22Rv1 (cell line): Measurements from ENCODE around the gene KCNH8.

Experiments
- H3K27ac ChIP-seq: fragments of 450-650 bp; 2 replicates; pipeline ENCODE4 v1.5.1; 2017
- ZFX ChIP-seq: fragments of 450-650 bp; IDR thresholded peaks from 2 replicates; pipeline ENCODE4 v1.6.1; 2017; ENCODE audit warnings: antibody characterized with exemption, borderline replicate concordance
- TF ChIP-seq, protein P1 (sequence below): fragments of 450-650 bp; IDR thresholded peaks from 2 replicates; pipeline ENCODE4 v1.5.1; 2017; ENCODE audit warnings: mild to moderate bottlenecking

The KCNH8 gene

DNA sequence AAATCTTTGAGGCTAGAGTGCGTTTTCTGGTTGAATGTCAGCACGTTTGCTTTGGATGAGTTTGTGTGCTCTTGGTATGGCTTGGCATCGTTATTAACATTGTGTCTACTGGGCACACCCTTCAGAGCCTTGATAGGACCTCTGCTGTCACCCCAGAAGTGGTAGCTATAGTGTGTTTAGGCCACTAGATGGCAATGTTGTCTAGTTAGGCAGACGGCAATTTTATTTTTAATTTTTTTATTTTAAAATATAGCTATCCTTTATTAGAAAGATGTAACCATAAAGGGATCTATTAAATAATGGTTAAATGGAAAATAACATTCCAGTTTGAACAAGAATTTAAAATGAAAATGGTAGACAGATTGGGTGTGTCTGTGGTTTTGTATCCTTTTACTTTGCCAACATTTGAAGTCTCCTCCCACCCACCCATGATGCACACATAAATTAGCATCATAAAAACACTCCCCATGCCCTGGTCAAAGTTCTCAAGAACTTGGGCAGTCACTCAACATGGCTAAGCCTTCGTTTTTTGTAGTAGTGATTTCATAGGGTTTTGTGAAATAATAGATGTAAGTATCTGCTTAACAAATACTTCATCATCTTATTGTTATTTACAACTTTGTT is 200.7 kb downstream of the KCNH8 start:
- TF ChIP-seq, protein P1, sequence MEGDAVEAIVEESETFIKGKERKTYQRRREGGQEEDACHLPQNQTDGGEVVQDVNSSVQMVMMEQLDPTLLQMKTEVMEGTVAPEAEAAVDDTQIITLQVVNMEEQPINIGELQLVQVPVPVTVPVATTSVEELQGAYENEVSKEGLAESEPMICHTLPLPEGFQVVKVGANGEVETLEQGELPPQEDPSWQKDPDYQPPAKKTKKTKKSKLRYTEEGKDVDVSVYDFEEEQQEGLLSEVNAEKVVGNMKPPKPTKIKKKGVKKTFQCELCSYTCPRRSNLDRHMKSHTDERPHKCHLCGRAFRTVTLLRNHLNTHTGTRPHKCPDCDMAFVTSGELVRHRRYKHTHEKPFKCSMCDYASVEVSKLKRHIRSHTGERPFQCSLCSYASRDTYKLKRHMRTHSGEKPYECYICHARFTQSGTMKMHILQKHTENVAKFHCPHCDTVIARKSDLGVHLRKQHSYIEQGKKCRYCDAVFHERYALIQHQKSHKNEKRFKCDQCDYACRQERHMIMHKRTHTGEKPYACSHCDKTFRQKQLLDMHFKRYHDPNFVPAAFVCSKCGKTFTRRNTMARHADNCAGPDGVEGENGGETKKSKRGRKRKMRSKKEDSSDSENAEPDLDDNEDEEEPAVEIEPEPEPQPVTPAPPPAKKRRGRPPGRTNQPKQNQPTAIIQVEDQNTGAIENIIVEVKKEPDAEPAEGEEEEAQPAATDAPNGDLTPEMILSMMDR: peak; percentile 85
- no peak for TF ChIP-seq ZFX
- no peak overlapping the region for H3K27ac ChIP-seq

DNA sequence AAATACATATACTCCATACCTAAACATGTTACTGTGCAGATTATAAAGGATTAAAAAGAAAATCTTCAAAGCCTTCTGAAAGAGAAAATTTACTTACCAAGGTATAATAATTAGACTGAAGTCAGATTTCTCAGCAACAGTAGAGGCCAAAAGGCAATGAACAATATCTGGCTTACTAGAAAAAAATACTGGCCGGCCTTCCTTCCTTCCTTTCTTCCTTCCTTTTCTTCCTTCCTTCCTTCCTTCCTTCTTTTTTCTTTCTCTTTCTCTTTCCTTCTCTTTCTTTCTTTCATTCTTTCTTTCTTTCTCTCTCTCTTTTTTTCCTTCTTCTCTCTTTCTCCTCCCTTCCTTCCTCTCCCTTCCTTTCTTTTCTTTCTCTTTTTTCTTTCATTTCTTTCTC is 209.6 kb downstream of the KCNH8 start:
- TF ChIP-seq ZFX: no peak
- TF ChIP-seq, protein P1: no peak
- H3K27ac ChIP-seq: no peak overlapping the region

DNA sequence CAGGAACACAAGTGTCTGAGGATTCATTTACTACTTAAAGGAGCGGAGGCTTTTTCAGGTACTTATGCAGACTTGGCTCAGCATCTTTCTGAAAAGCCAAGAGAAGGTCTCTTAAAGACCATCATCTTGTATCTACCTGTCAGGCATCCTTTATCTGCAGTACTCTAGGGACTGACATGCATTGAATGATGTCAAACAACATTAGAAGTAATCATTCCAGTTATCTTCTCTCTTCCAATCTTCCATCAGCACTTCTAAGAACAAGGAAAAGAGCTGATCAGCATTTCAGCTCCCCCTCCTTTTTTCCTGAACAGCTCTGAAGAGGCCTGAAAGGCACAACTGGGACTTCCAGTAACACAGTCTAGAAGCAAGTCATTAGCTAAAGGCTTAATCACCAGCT is 214.8 kb downstream of the KCNH8 start:
- TF ChIP-seq ZFX: no peak
- TF ChIP-seq, protein P1: no peak
- H3K27ac ChIP-seq: no peak overlapping the region

DNA sequence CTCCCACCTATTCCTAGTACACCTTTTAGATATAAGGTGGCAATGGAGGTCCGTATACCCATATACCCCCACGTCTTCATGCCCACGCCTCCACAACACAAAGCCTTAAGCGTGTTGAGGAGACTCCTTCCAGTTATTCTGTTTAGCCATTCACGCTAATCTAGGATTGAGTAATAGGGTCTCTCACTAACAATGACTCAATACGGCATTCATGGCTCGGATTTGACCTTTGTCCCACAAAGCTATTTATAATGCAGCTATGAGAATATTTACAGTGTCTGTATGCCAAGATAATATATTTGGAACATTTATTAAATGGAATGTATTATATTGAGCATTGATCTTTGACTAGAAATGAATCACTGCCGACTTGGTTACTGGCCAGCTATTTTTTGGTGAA is 215.8 kb downstream of the KCNH8 start:
- TF ChIP-seq, protein P1: no peak
- no peak for TF ChIP-seq ZFX
- no peak overlapping the region for H3K27ac ChIP-seq

DNA sequence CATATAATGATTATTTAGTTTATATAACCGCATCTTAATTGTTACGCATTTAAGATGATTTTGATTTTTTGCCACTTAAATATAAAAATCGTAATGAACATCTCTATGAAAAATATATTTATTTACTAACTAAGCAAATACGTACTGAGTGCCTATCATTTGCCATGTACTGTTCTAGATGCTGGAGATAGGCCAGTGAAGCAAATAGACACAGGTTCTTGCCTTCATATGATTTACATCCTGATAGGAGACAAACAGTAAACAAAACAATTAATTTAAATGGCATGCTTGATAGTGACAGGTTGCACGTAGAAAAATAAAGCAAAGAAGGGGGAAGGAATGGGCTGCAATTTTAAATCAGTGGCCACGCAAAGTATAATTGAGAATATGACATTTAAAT is 217.2 kb downstream of the KCNH8 start:
- no peak overlapping the region for H3K27ac ChIP-seq
- TF ChIP-seq, protein P1: no peak
- TF ChIP-seq ZFX: no peak

DNA sequence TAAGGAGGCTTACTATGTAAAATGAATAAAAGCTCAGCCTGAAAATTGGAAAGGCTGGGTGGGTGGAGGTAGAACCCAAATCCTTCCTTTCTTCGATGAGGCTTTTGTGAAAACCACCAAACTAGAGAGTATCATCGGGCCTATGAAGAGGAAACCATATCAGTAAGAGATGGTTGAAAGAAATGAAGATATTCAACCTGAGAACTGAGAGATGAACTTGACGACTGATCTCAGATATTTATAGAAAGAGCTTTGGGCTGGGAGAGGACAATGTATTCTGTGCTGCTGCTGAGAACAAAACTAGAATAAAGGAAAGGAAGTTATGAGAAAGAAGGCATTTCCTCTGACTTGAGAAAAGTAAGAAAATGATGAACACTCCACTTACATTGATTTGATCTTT is 236.6 kb downstream of the KCNH8 start:
- no peak overlapping the region for H3K27ac ChIP-seq
- TF ChIP-seq, protein P1: no peak
- TF ChIP-seq ZFX: no peak

DNA sequence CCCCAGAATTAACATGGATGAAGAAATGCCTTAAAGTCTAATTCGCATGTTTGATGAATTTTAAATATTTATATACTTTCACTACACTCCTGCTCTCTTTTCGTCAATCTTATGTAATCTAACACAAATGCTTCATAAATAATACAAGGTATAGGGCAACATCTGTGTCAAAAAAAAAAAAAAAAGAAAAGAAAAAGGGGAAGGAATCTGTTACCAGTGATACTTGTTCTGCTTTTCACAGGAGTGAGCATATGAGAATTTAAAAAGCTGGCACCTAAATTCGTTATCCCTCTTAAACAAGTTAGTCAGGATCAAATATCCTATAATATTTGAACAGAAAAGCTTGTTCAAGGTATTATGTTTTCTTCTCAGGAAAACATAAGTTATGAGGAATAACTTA is 243.8 kb downstream of the KCNH8 start:
- TF ChIP-seq ZFX: no peak
- TF ChIP-seq, protein P1: no peak
- H3K27ac ChIP-seq: no peak overlapping the region
